Measurements from ENCODE around the gene KRT27.

- TF ChIP-seq, protein P1, sequence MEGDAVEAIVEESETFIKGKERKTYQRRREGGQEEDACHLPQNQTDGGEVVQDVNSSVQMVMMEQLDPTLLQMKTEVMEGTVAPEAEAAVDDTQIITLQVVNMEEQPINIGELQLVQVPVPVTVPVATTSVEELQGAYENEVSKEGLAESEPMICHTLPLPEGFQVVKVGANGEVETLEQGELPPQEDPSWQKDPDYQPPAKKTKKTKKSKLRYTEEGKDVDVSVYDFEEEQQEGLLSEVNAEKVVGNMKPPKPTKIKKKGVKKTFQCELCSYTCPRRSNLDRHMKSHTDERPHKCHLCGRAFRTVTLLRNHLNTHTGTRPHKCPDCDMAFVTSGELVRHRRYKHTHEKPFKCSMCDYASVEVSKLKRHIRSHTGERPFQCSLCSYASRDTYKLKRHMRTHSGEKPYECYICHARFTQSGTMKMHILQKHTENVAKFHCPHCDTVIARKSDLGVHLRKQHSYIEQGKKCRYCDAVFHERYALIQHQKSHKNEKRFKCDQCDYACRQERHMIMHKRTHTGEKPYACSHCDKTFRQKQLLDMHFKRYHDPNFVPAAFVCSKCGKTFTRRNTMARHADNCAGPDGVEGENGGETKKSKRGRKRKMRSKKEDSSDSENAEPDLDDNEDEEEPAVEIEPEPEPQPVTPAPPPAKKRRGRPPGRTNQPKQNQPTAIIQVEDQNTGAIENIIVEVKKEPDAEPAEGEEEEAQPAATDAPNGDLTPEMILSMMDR (conservative IDR thresholded peaks at IDR 0.05; ENCODE audit: low read depth, low read length): no peak
- TF ChIP-seq EZH2phosphoT487 (IDR thresholded peaks at IDR 0.05; ENCODE audit: borderline replicate concordance, low read length) (no peak), EZH2 (IDR thresholded peaks at IDR 0.05; ENCODE audit: low read length, unreplicated experiment) (no peak)
Observed at GRCh38 chr17:40793832-40794231, 11.5 kb upstream of the KRT27 start.

All from PC-3 (cell line).